ENCODE measurements around the gene PPP3CB.

Gene PPP3CB

GRCh38 chr10:73495226-73495883 is 469 bp downstream of the PPP3CB start:
- H3K4me1 ChIP-seq = peaks cover 0 to 50% (median 34%) of the 10 kb centered on the region in 4 donors
- peak overlapping the region; percentile 93 to 94 for H3K27ac ChIP-seq
- intact Hi-C loops (cut with DNase I; ENCODE audit: low total_unique reads) = no loop called here
- peak overlapping the region; percentile 68 to 98 for H3K4me3 ChIP-seq
- H3K36me3 ChIP-seq = peaks cover 16 to 29% (median 23%) of the 10 kb centered on the region in 3 donors
- no peaks in the 10 kb centered on the region for H3K27me3 ChIP-seq
- DNase-seq = peak; percentile 86 to 95
- no peaks in the 10 kb centered on the region for H3K9me3 ChIP-seq
- TF ChIP-seq, protein P1, sequence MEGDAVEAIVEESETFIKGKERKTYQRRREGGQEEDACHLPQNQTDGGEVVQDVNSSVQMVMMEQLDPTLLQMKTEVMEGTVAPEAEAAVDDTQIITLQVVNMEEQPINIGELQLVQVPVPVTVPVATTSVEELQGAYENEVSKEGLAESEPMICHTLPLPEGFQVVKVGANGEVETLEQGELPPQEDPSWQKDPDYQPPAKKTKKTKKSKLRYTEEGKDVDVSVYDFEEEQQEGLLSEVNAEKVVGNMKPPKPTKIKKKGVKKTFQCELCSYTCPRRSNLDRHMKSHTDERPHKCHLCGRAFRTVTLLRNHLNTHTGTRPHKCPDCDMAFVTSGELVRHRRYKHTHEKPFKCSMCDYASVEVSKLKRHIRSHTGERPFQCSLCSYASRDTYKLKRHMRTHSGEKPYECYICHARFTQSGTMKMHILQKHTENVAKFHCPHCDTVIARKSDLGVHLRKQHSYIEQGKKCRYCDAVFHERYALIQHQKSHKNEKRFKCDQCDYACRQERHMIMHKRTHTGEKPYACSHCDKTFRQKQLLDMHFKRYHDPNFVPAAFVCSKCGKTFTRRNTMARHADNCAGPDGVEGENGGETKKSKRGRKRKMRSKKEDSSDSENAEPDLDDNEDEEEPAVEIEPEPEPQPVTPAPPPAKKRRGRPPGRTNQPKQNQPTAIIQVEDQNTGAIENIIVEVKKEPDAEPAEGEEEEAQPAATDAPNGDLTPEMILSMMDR (IDR thresholded peaks at IDR 0.05) = no peak

DNA sequence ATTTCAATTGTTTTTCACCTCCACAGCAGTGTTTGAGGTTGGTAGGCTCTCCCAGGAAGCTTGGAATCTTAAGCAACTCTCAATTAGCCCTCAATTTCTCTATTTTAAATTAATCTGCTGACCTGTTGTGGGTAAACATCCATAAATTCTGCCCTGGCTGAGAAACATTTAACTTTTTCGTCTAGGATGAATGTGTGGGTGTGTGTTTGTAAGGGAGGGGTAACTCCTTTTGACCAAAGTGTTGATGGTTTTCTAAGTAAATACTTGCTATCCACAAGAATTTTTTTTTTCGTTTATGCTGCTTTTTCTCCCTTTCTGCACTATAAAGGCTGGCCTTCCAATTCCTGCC is 973 bp downstream of the PPP3CB start:
- intact Hi-C loops (cut with DNase I; ENCODE audit: low total_unique reads) = no loop called here

DNA sequence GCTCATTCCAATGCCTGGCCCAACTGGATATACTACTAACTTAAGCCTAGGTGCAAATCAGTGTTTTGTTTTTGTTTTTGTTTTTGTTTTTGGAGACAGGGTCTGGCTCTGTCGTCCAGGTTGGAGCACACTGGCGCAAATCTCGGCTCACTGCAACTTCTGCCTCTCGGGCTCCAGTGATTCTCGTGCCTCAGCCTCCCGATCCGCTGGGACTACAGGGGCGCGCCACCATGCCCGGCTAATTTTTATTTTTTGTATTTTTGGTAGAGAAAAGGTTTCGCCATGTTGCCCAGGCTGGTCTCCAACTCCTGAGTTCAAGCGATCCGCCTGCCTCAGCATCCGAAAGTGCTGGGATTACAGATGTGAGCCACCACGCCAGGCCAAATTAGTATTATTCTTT is 1.6 kb downstream of the PPP3CB start:
- peaks cover 0 to 58% (median 34%) of the 10 kb centered on the region in 4 donors for H3K4me1 ChIP-seq
- peak overlapping the region; percentile 68 to 98 for H3K4me3 ChIP-seq
- H3K27ac ChIP-seq = peak overlapping the region in 1 of 2 donors; percentile 93
- H3K36me3 ChIP-seq = peaks cover 9 to 17% (median 13%) of the 10 kb centered on the region in 3 donors
- intact Hi-C loops (cut with DNase I; ENCODE audit: low total_unique reads) = no loop called here
- TF ChIP-seq, protein P1 (IDR thresholded peaks at IDR 0.05) = no peak
- no peaks in the 10 kb centered on the region for H3K9me3 ChIP-seq
- no peaks in the 10 kb centered on the region for H3K27me3 ChIP-seq
- no peak for DNase-seq

More for the DNA sequence above, 973 bp downstream of the PPP3CB start:
- Histone ChIP-seq H3K4me1 (peaks cover 0 to 55% (median 34%) of the 10 kb centered on the region in 4 donors), H3K4me3 (peak overlapping the region; percentile 68 to 98), H3K36me3 (peaks cover 11 to 24% (median 18%) of the 10 kb centered on the region in 3 donors), H3K27ac (peak overlapping the region; percentile 93 to 94), H3K9me3 (no peaks in the 10 kb centered on the region), H3K27me3 (no peaks in the 10 kb centered on the region)
- TF ChIP-seq, protein P1 (IDR thresholded peaks at IDR 0.05) = no peak
- DNase-seq = no peak

GRCh38 chr10:73493781-73494180 is 2.0 kb downstream of the PPP3CB start:
- intact Hi-C loops (cut with DNase I; ENCODE audit: low total_unique reads) = no loop called here
- Histone ChIP-seq H3K27me3 (no peaks in the 10 kb centered on the region), H3K4me1 (peaks cover 0 to 58% (median 34%) of the 10 kb centered on the region in 4 donors), H3K9me3 (no peaks in the 10 kb centered on the region), H3K4me3 (peak overlapping the region; percentile 68 to 98), H3K36me3 (peaks cover 8 to 13% (median 9%) of the 10 kb centered on the region in 3 donors), H3K27ac (peak overlapping the region in 1 of 2 donors; percentile 93)
- no peak for DNase-seq
- TF ChIP-seq, protein P1 (IDR thresholded peaks at IDR 0.05) = no peak

GRCh38 chr10:73486601-73487000 is 9.2 kb downstream of the PPP3CB start:
- intact Hi-C loops (cut with DNase I; ENCODE audit: low total_unique reads) = no loop called here
- TF ChIP-seq, protein P1 (IDR thresholded peaks at IDR 0.05) = no peak

More at GRCh38 chr10:73486601-73487000, 9.2 kb downstream of the PPP3CB start:
- Histone ChIP-seq H3K9me3 (no peaks in the 10 kb centered on the region), H3K4me1 (peaks cover 0 to 26% (median 7%) of the 10 kb centered on the region in 4 donors), H3K36me3 (peaks cover 4 to 13% (median 8%) of the 10 kb centered on the region in 3 donors), H3K27ac (no peak overlapping the region), H3K4me3 (no peak overlapping the region), H3K27me3 (no peaks in the 10 kb centered on the region)
- DNase-seq = no peak

Measured in tibial artery (tissue), 4 donors.